HG03095 (cell line): Measurements from ENCODE around the gene RALB.

Experiments
- ATAC-seq: cut with Tn5 transposase; IDR thresholded peaks from one replicate; pipeline ENCODE4 v1.9.1; 2021; ENCODE audit warnings: moderate library complexity; ENCODE audit not compliant: unreplicated experiment

Gene RALB

GRCh38 chr2:120330946-120331822 lies 78.5 kb downstream of the RALB start:
- ATAC-seq: no peak

- no peak for ATAC-seq
Measured at GRCh38 chr2:120331903-120332302, 79.3 kb downstream of the RALB start.

- ATAC-seq: no peak
Measured at GRCh38 chr2:120332384-120332783, 79.7 kb downstream of the RALB start.

GRCh38 chr2:120334068-120334467 lies 81.4 kb downstream of the RALB start:
- no peak for ATAC-seq

- no peak for ATAC-seq
Measured at GRCh38 chr2:120336749-120337148, 84.1 kb downstream of the RALB start.

GRCh38 chr2:120338015-120338414 lies 85.4 kb downstream of the RALB start:
- ATAC-seq: no peak

GRCh38 chr2:120341977-120342376 lies 89.3 kb downstream of the RALB start:
- ATAC-seq: no peak

GRCh38 chr2:120342446-120342845 lies 89.8 kb downstream of the RALB start:
- no peak for ATAC-seq

- ATAC-seq: no peak
Measured at GRCh38 chr2:120343100-120343432, 90.4 kb downstream of the RALB start.

- peak; percentile 55 for ATAC-seq
Measured at GRCh38 chr2:120343433-120344105, 90.9 kb downstream of the RALB start.
